H9 (cell line): Measurements from ENCODE around the gene CD53. TPM values are rescaled to one million over a fixed set of nuclear protein-coding genes. Genes with fewer than 3 reads are reported as not detected.

ENCODE experiments used
- DNase-seq: peaks from one replicate; pipeline ENCODE4 v3.0.0-alpha.2; 2017
- H2AFZ ChIP-seq: one replicate; pipeline ENCODE4 v1.6.1; 2013; ENCODE audit warnings: mild to moderate bottlenecking, low read length, control low read depth, moderate library complexity
- H2AK5ac ChIP-seq: 2 replicates; pipeline ENCODE4 v1.6.1; 2013; ENCODE audit warnings: low read length, control low read depth, mixed read lengths; ENCODE audit not compliant: insufficient read length
- H2BK120ac ChIP-seq: one replicate; pipeline ENCODE4 v1.6.1; 2013; ENCODE audit warnings: low read depth, mild to moderate bottlenecking, low read length, control low read depth, inconsistent platforms; ENCODE audit not compliant: poor library complexity, severe bottlenecking
- H2BK12ac ChIP-seq: 2 replicates; pipeline ENCODE4 v1.6.1; 2013; ENCODE audit warnings: low read length, control low read depth, mixed read lengths, low read depth; ENCODE audit not compliant: insufficient read length
- H2BK15ac ChIP-seq: 2 replicates; pipeline ENCODE4 v1.6.1; 2013; ENCODE audit warnings: low read depth, low read length, control low read depth
- H2BK20ac ChIP-seq: one replicate; pipeline ENCODE4 v1.6.1; 2013; ENCODE audit warnings: low read depth, mild to moderate bottlenecking, low read length, control low read depth, inconsistent platforms; ENCODE audit not compliant: poor library complexity, severe bottlenecking
- H2BK5ac ChIP-seq: 2 replicates; pipeline ENCODE4 v1.6.1; 2013; ENCODE audit warnings: low read length, control low read depth, mixed read lengths; ENCODE audit not compliant: insufficient read length
- H3K14ac ChIP-seq: 2 replicates; pipeline ENCODE4 v1.6.1; 2013; ENCODE audit warnings: low read length, control low read depth; ENCODE audit not compliant: insufficient read depth
- H3K18ac ChIP-seq: 2 replicates; pipeline ENCODE4 v1.6.1; 2013; ENCODE audit warnings: low read depth, mild to moderate bottlenecking, mixed read lengths, low read length, control low read depth; ENCODE audit not compliant: insufficient read length
- H3K23ac ChIP-seq: 2 replicates; pipeline ENCODE4 v1.6.1; 2013; ENCODE audit warnings: low read length, control low read depth, mixed read lengths, low read depth; ENCODE audit not compliant: insufficient read length
- H3K23me2 ChIP-seq: 2 replicates; pipeline ENCODE4 v1.6.1; 2013; ENCODE audit warnings: low read depth, mild to moderate bottlenecking, mixed read lengths, low read length, control low read depth; ENCODE audit not compliant: insufficient read length, poor library complexity, severe bottlenecking
- H3K27ac ChIP-seq: 2 replicates; pipeline ENCODE4 v1.5.1; 2013; ENCODE audit warnings: low read length, control low read depth, mixed read lengths, low read depth; ENCODE audit not compliant: insufficient read length
- H3K27me3 ChIP-seq: 2 replicates; pipeline ENCODE4 v1.6.1; 2013; ENCODE audit warnings: low read length, control low read depth, inconsistent platforms; ENCODE audit not compliant: insufficient read depth
- H3K4ac ChIP-seq: 2 replicates; pipeline ENCODE4 v1.6.1; 2013; ENCODE audit warnings: low read depth, mild to moderate bottlenecking, control low read depth, inconsistent platforms, low read length, moderate library complexity
- H3K4me1 ChIP-seq: 2 replicates; pipeline ENCODE4 v1.6.1; 2013; ENCODE audit warnings: low read length, control low read depth, inconsistent platforms; ENCODE audit not compliant: insufficient read depth
- H3K4me2 ChIP-seq: 2 replicates; pipeline ENCODE4 v1.6.1; 2013; ENCODE audit warnings: low read length, control low read depth, mixed read lengths; ENCODE audit not compliant: insufficient read length, insufficient read depth
- H3K56ac ChIP-seq: 2 replicates; pipeline ENCODE4 v1.6.1; 2013; ENCODE audit warnings: low read depth, mild to moderate bottlenecking, mixed read lengths, low read length, control low read depth; ENCODE audit not compliant: insufficient read length
- H3K79me1 ChIP-seq: 2 replicates; pipeline ENCODE4 v1.6.1; 2013; ENCODE audit warnings: low read depth, mild to moderate bottlenecking, moderate library complexity, low read length, control low read depth, inconsistent platforms; ENCODE audit not compliant: insufficient read depth, poor library complexity, severe bottlenecking
- H3K79me2 ChIP-seq: 2 replicates; pipeline ENCODE4 v1.6.1; 2013; ENCODE audit warnings: low read length, control low read depth, inconsistent platforms; ENCODE audit not compliant: insufficient read depth
- H3K9ac ChIP-seq: 2 replicates; pipeline ENCODE4 v1.6.1; 2013; ENCODE audit warnings: low read length, control low read depth, mixed read lengths; ENCODE audit not compliant: insufficient read length; ENCODE audit errors: extremely low read depth
- H3K9me3 ChIP-seq: one replicate; pipeline ENCODE4 v1.6.1; 2013; ENCODE audit warnings: low read depth, low read length, inconsistent platforms; ENCODE audit not compliant: control insufficient read depth
- H3T11ph ChIP-seq: one replicate; pipeline ENCODE4 v1.6.1; 2013; ENCODE audit warnings: mild to moderate bottlenecking, low read length, control low read depth, inconsistent platforms
- H4K20me1 ChIP-seq: one replicate; pipeline ENCODE4 v1.6.1; 2013; ENCODE audit not compliant: control insufficient read depth, insufficient read length, insufficient read depth
- H4K5ac ChIP-seq: 2 replicates; pipeline ENCODE4 v1.6.1; 2013; ENCODE audit warnings: low read depth, mild to moderate bottlenecking, mixed read lengths, low read length, control low read depth; ENCODE audit not compliant: insufficient read length
- H4K8ac ChIP-seq: replicated peaks from 2 replicates; pipeline ENCODE4 v1.6.1; 2013; ENCODE audit warnings: low read length, control low read depth, mixed read lengths, low read depth; ENCODE audit not compliant: insufficient read length
- H4K91ac ChIP-seq: 2 replicates; pipeline ENCODE4 v1.6.1; 2013; ENCODE audit warnings: low read depth, mild to moderate bottlenecking, moderate library complexity, mixed read lengths, low read length, control low read depth; ENCODE audit not compliant: insufficient read length
- H3K27ac Mint-ChIP-seq, 3 experiments: 2 replicates in 2 of 3; 3 replicates in 1 of 3; pipeline ENCODE4 v1.8.0; 2020 to 2021; ENCODE audit warnings: mixed read lengths in 3 of 3, mild to moderate bottlenecking in 1 of 3, moderate library complexity in 1 of 3
- H3K27me3 Mint-ChIP-seq: 2 replicates; pipeline ENCODE4 v1.8.0; 2021; ENCODE audit warnings: low read depth, mild to moderate bottlenecking, moderate library complexity, mixed read lengths
- H3K36me3 Mint-ChIP-seq, 3 experiments: 2 replicates in 2 of 3; 3 replicates in 1 of 3; pipeline ENCODE4 v1.8.0; 2020 to 2021; ENCODE audit warnings: low read depth in 3 of 3, mixed read lengths in 3 of 3; ENCODE audit not compliant: insufficient read depth in 1 of 3
- H3K4me1 Mint-ChIP-seq, 2 experiments: 2 replicates each; pipeline ENCODE4 v1.8.0; 2020; ENCODE audit warnings: mixed read lengths in 2 of 2
- H3K4me3 Mint-ChIP-seq, 2 experiments: 2 replicates in 1 of 2; 3 replicates in 1 of 2; pipeline ENCODE4 v1.8.0; 2020 to 2021; ENCODE audit warnings: mild to moderate bottlenecking in 2 of 2, mixed read lengths in 2 of 2, moderate library complexity in 1 of 2
- H3K9me3 Mint-ChIP-seq, 2 experiments: 2 replicates in 1 of 2; 3 replicates in 1 of 2; pipeline ENCODE4 v1.8.0; 2020; ENCODE audit warnings: mild to moderate bottlenecking in 2 of 2, mixed read lengths in 2 of 2, moderate library complexity in 1 of 2
- WGBS: extraction: QIAGEN DNeasy Blood & Tissue Kit; methylation state at CpG from one replicate; pipeline ENCODE4 v1.1.7; 2013; ENCODE audit warnings: missing lambda C conversion rate, low lambda C conversion rate, mixed read lengths; ENCODE audit not compliant: insufficient read length; ENCODE audit errors: extremely low coverage; 5-methylcytosine and 5-hydroxymethylcytosine counted together
- total RNA-seq: library from RNA; stranded (reverse); gene quantifications from 2 replicates; pipeline ENCODE4 v1.2.1, GENCODE V29; 2021
- TF ChIP-seq, protein P1 (sequence below): fragments of 200-600 bp; sonication (generic); conservative IDR thresholded peaks from 3 replicates; pipeline ENCODE4 v1.8.0; 2021; ENCODE audit warnings: antibody characterized with exemption, mild to moderate bottlenecking

Gene CD53
- total RNA-seq, 1 experiment from 2014 or later: 0.15 TPM

- H3K36me3 Mint-ChIP-seq: no peaks in the 10 kb centered on the region
- no peak overlapping the region for H4K5ac ChIP-seq
- no peak overlapping the region for H3K9ac ChIP-seq
Observed at GRCh38 chr1:110857964-110858948, 14.7 kb upstream of the CD53 start.

More at GRCh38 chr1:110857964-110858948, 14.7 kb upstream of the CD53 start:
- H3K27me3 Mint-ChIP-seq: peaks cover 8% of the 10 kb centered on the region
- H4K91ac ChIP-seq: no peak overlapping the region
- H3K56ac ChIP-seq: no peak overlapping the region
- H2AK5ac ChIP-seq: no peak overlapping the region
- no peak overlapping the region for H3K27ac Mint-ChIP-seq
- H3K4me3 Mint-ChIP-seq: no peak overlapping the region
- H3K18ac ChIP-seq: no peak overlapping the region
- H3K23ac ChIP-seq: no peak overlapping the region
- no peaks in the 10 kb centered on the region for H3K27me3 ChIP-seq
- H2BK5ac ChIP-seq: no peak overlapping the region
- no peak overlapping the region for H4K8ac ChIP-seq
- no peak overlapping the region for H3K14ac ChIP-seq
- no CpG with 5 or more reads among the region's 7 CpGs for WGBS
- H3K4me2 ChIP-seq: no peak overlapping the region
- H3K9me3 Mint-ChIP-seq: peaks cover 15 to 33% of the 10 kb centered on the region in 2 experiments
- H3K4me1 Mint-ChIP-seq: no peaks in the 10 kb centered on the region
- H2BK15ac ChIP-seq: no peak overlapping the region
- no peaks in the 10 kb centered on the region for H3K4me1 ChIP-seq
- H4K20me1 ChIP-seq: no peaks in the 10 kb centered on the region
- H3K79me2 ChIP-seq: no peaks in the 10 kb centered on the region
- no peaks in the 10 kb centered on the region for H3K79me1 ChIP-seq
- no peak overlapping the region for H2BK120ac ChIP-seq
- no peaks in the 10 kb centered on the region for H3K23me2 ChIP-seq
- no peak overlapping the region for H2AFZ ChIP-seq
- H3K27ac ChIP-seq: no peak overlapping the region
- DNase-seq: no peak
- no peak overlapping the region for H3T11ph ChIP-seq
- H3K9me3 ChIP-seq: no peaks in the 10 kb centered on the region
- no peak overlapping the region for H2BK20ac ChIP-seq
- TF ChIP-seq, protein P1, sequence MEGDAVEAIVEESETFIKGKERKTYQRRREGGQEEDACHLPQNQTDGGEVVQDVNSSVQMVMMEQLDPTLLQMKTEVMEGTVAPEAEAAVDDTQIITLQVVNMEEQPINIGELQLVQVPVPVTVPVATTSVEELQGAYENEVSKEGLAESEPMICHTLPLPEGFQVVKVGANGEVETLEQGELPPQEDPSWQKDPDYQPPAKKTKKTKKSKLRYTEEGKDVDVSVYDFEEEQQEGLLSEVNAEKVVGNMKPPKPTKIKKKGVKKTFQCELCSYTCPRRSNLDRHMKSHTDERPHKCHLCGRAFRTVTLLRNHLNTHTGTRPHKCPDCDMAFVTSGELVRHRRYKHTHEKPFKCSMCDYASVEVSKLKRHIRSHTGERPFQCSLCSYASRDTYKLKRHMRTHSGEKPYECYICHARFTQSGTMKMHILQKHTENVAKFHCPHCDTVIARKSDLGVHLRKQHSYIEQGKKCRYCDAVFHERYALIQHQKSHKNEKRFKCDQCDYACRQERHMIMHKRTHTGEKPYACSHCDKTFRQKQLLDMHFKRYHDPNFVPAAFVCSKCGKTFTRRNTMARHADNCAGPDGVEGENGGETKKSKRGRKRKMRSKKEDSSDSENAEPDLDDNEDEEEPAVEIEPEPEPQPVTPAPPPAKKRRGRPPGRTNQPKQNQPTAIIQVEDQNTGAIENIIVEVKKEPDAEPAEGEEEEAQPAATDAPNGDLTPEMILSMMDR: peak; percentile 15; the same call in 1 of the 3 replicates
- no peak overlapping the region for H2BK12ac ChIP-seq
- no peak overlapping the region for H3K4ac ChIP-seq
